Measurements from ENCODE around the gene GPR173.
A peak's percentile ranks its signal among the peaks of the same experiment; 100 is the strongest.

- TF ChIP-seq GLIS1 (tag by site-specific recombination; IDR thresholded peaks at IDR 0.05) = peak; percentile 31; the same call in 1 of the 2 replicates
- TF ChIP-seq, protein P1, sequence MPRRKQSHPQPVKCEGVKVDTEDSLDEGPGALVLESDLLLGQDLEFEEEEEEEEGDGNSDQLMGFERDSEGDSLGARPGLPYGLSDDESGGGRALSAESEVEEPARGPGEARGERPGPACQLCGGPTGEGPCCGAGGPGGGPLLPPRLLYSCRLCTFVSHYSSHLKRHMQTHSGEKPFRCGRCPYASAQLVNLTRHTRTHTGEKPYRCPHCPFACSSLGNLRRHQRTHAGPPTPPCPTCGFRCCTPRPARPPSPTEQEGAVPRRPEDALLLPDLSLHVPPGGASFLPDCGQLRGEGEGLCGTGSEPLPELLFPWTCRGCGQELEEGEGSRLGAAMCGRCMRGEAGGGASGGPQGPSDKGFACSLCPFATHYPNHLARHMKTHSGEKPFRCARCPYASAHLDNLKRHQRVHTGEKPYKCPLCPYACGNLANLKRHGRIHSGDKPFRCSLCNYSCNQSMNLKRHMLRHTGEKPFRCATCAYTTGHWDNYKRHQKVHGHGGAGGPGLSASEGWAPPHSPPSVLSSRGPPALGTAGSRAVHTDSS (tag by site-specific recombination; IDR thresholded peaks at IDR 0.05) = no peak
- TF ChIP-seq, protein P2, sequence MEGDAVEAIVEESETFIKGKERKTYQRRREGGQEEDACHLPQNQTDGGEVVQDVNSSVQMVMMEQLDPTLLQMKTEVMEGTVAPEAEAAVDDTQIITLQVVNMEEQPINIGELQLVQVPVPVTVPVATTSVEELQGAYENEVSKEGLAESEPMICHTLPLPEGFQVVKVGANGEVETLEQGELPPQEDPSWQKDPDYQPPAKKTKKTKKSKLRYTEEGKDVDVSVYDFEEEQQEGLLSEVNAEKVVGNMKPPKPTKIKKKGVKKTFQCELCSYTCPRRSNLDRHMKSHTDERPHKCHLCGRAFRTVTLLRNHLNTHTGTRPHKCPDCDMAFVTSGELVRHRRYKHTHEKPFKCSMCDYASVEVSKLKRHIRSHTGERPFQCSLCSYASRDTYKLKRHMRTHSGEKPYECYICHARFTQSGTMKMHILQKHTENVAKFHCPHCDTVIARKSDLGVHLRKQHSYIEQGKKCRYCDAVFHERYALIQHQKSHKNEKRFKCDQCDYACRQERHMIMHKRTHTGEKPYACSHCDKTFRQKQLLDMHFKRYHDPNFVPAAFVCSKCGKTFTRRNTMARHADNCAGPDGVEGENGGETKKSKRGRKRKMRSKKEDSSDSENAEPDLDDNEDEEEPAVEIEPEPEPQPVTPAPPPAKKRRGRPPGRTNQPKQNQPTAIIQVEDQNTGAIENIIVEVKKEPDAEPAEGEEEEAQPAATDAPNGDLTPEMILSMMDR (tag by site-specific recombination; IDR thresholded peaks at IDR 0.05) = peak; percentile 94
- TF ChIP-seq ZBTB8A (tag by site-specific recombination; IDR thresholded peaks at IDR 0.05) = no peak
- no peak for TF ChIP-seq ZNF549 (tag by site-specific recombination; IDR thresholded peaks at IDR 0.05)
- no peak for TF ChIP-seq ZNF19 (tag by site-specific recombination; IDR thresholded peaks at IDR 0.05; ENCODE audit: low read depth)
- no peak for TF ChIP-seq ZNF426 (tag by site-specific recombination; IDR thresholded peaks at IDR 0.05)
- TF ChIP-seq ZNF211 (tag by site-specific recombination; IDR thresholded peaks at IDR 0.05; ENCODE audit: low read depth) = no peak
- TF ChIP-seq ZNF138 (tag by site-specific recombination; IDR thresholded peaks at IDR 0.05; ENCODE audit: borderline replicate concordance) = no peak
- TF ChIP-seq, protein P3, sequence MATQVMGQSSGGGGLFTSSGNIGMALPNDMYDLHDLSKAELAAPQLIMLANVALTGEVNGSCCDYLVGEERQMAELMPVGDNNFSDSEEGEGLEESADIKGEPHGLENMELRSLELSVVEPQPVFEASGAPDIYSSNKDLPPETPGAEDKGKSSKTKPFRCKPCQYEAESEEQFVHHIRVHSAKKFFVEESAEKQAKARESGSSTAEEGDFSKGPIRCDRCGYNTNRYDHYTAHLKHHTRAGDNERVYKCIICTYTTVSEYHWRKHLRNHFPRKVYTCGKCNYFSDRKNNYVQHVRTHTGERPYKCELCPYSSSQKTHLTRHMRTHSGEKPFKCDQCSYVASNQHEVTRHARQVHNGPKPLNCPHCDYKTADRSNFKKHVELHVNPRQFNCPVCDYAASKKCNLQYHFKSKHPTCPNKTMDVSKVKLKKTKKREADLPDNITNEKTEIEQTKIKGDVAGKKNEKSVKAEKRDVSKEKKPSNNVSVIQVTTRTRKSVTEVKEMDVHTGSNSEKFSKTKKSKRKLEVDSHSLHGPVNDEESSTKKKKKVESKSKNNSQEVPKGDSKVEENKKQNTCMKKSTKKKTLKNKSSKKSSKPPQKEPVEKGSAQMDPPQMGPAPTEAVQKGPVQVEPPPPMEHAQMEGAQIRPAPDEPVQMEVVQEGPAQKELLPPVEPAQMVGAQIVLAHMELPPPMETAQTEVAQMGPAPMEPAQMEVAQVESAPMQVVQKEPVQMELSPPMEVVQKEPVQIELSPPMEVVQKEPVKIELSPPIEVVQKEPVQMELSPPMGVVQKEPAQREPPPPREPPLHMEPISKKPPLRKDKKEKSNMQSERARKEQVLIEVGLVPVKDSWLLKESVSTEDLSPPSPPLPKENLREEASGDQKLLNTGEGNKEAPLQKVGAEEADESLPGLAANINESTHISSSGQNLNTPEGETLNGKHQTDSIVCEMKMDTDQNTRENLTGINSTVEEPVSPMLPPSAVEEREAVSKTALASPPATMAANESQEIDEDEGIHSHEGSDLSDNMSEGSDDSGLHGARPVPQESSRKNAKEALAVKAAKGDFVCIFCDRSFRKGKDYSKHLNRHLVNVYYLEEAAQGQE (tag by site-specific recombination; IDR thresholded peaks at IDR 0.05) = 0 out of 2 replicates have a peak, but pooled peaks have one; percentile 17
- TF ChIP-seq ZNF121 (tag by site-specific recombination; IDR thresholded peaks at IDR 0.05) = peak; percentile 41; the same call in 1 of the 2 replicates
- TF ChIP-seq, protein P4, sequence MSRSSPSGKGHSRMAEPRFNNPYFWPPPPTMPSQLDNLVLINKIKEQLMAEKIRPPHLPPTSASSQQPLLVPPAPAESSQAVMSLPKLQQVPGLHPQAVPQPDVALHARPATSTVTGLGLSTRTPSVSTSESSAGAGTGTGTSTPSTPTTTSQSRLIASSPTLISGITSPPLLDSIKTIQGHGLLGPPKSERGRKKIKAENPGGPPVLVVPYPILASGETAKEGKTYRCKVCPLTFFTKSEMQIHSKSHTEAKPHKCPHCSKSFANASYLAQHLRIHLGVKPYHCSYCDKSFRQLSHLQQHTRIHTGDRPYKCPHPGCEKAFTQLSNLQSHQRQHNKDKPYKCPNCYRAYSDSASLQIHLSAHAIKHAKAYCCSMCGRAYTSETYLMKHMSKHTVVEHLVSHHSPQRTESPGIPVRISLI (tag by site-specific recombination; IDR thresholded peaks at IDR 0.05) = no peak
- no peak for TF ChIP-seq ZNF670 (tag by site-specific recombination; IDR thresholded peaks at IDR 0.05; ENCODE audit: low read depth)
Observed at GRCh38 chrX:53071604-53072417, 23.2 kb downstream of the GPR173 start.
